SK-N-SH (cell line): ENCODE data around the gene LSM7. TPM values are rescaled to one million over a fixed set of nuclear protein-coding genes. Genes with fewer than 3 reads are reported as not detected.
A peak's percentile ranks its signal among the peaks of the same experiment; 100 is the strongest.

ENCODE experiments used
- CTCF ChIA-PET: fragments of 300-600, 350-600 bp; formaldehyde crosslinking; extraction: SDS; loops from one replicate; lab custom pipeline; 2021; lab: Yijun Ruan, JAX
- POLR2A ChIA-PET: fragments of 350-600 bp; sonication (Branson Sonifier 250); formaldehyde crosslinking; extraction: SDS; loops from one replicate; lab custom pipeline; 2020; ENCODE audit warnings: antibody characterized with exemption, inconsistent platforms; lab: Yijun Ruan, JAX
- DNase-seq: peaks from one replicate; pipeline ENCODE4 v3.0.0; 2012
- H2AFZ ChIP-seq: fragments of 200-600 bp; sonication (generic); 2 replicates; pipeline ENCODE4 v1.8.1; 2016; ENCODE audit warnings: antibody characterized with exemption, mild to moderate bottlenecking, low read depth
- H3F3A ChIP-seq: fragments of 200-600 bp; sonication (generic); replicated peaks from 2 replicates; pipeline ENCODE3; 2016; ENCODE audit warnings: antibody characterized with exemption, mild to moderate bottlenecking; ENCODE audit not compliant: insufficient read depth
- H3K27ac ChIP-seq, 2 experiments: fragments of 200-500 bp in 1 of 2; fragments of 200-600 bp in 1 of 2; sonication (Bioruptor generic) in 1 of 2; sonication (generic), shearing (Covaris generic) in 1 of 2; 2 replicates each; pipeline versions ENCODE4 v1.5.1 to v1.6.1; 2014 to 2016; ENCODE audit warnings: low read depth in 2 of 2, inconsistent platforms in 1 of 2, low read length in 1 of 2, mild to moderate bottlenecking in 1 of 2, mixed read lengths in 1 of 2
- H3K27me3 ChIP-seq: fragments of 200-600 bp; sonication (generic), shearing (Covaris generic); 2 replicates; pipeline ENCODE4 v1.6.1; 2016; ENCODE audit warnings: mixed run types; ENCODE audit not compliant: insufficient read depth
- H3K36me3 ChIP-seq, 2 experiments: fragments of 200-500 bp in 1 of 2; fragments of 200-600 bp in 1 of 2; sonication (Bioruptor generic) in 1 of 2; sonication (generic) in 1 of 2; replicated peaks in 1 of 2; 2 replicates each; pipeline versions ENCODE3 to v1.5.1; 2014 to 2016; ENCODE audit warnings: low read length in 1 of 2, mild to moderate bottlenecking in 1 of 2; ENCODE audit not compliant: insufficient read depth in 2 of 2, control insufficient read depth in 1 of 2
- H3K4me1 ChIP-seq, 2 experiments: fragments of 200-500 bp in 1 of 2; fragments of 200-600 bp in 1 of 2; sonication (Bioruptor generic) in 1 of 2; sonication (generic), shearing (Covaris generic) in 1 of 2; 2 replicates each; pipeline versions ENCODE4 v1.5.1 to v1.6.1; 2014 to 2016; ENCODE audit warnings: low read depth in 1 of 2, low read length in 1 of 2, mixed run types in 1 of 2; ENCODE audit not compliant: insufficient read depth in 2 of 2, control insufficient read depth in 1 of 2
- H3K4me2 ChIP-seq: fragments of 200-600 bp; sonication (generic), shearing (Covaris generic); 2 replicates; pipeline ENCODE4 v1.6.1; 2017; ENCODE audit warnings: mixed run types
- H3K4me3 ChIP-seq, 2 experiments: fragments of 200-500 bp in 1 of 2; fragments of 200-600 bp in 1 of 2; sonication (Bioruptor generic) in 1 of 2; sonication (generic), shearing (Covaris generic) in 1 of 2; 2 replicates each; pipeline versions ENCODE4 v1.5.1 to v1.8.1; 2014 to 2016; ENCODE audit warnings: low read depth in 2 of 2, inconsistent platforms in 1 of 2, low read length in 1 of 2, mild to moderate bottlenecking in 1 of 2, mixed read lengths in 1 of 2, moderate library complexity in 1 of 2
- H3K79me2 ChIP-seq: fragments of 200-600 bp; sonication (generic); 2 replicates; pipeline ENCODE4 v1.8.1; 2017; ENCODE audit warnings: mild to moderate bottlenecking; ENCODE audit not compliant: insufficient read depth
- H3K9ac ChIP-seq: fragments of 200-600 bp; sonication (generic); 2 replicates; pipeline ENCODE4 v1.6.1; 2017; ENCODE audit warnings: mixed run types
- H3K9me2 ChIP-seq: fragments of 200-600 bp; sonication (generic); 2 replicates; pipeline ENCODE4 v1.6.1; 2017; ENCODE audit warnings: mixed run types
- H3K9me3 ChIP-seq: fragments of 200-600 bp; sonication (generic); 2 replicates; pipeline ENCODE4 v1.6.1; 2017; ENCODE audit warnings: mixed run types, mild to moderate bottlenecking, moderate library complexity
- H4K20me1 ChIP-seq: fragments of 200-600 bp; sonication (generic); 2 replicates; pipeline ENCODE4 v1.6.1; 2017; ENCODE audit warnings: mild to moderate bottlenecking, mixed run types; ENCODE audit not compliant: insufficient read depth
- ELF1 ChIP-seq: IDR thresholded peaks from 2 replicates; pipeline ENCODE4 v1.4.0; 2012
- EP300 ChIP-seq, 2 experiments: IDR thresholded peaks; 2 replicates each; pipeline versions ENCODE4 v1.4.0 to v1.6.1; 2012; ENCODE audit warnings: borderline replicate concordance in 1 of 2, low read depth in 1 of 2, low read length in 1 of 2
- EZH2phosphoT487 ChIP-seq: fragments of 200-600 bp; sonication (generic); IDR thresholded peaks from 2 replicates; pipeline ENCODE4 v1.6.1; 2017; ENCODE audit warnings: low read depth, mixed run types, mild to moderate bottlenecking, antibody characterized with exemption, moderate library complexity, borderline replicate concordance
- FOXJ3 ChIP-seq: sonication (generic); formaldehyde crosslinking; IDR thresholded peaks from 2 replicates; pipeline ENCODE4 v1.5.1; 2020; ENCODE audit warnings: mild to moderate bottlenecking, missing genetic modification reagents
- FOXM1 ChIP-seq: IDR thresholded peaks from 2 replicates; pipeline ENCODE4 v1.4.0; 2012; ENCODE audit warnings: low read depth, mild to moderate bottlenecking
- JUND ChIP-seq: IDR thresholded peaks from 2 replicates; pipeline ENCODE4 v1.4.0; 2012
- MEF2A ChIP-seq: IDR thresholded peaks from 2 replicates; pipeline ENCODE4 v1.4.0; 2012; ENCODE audit warnings: low read depth, borderline replicate concordance
- MXI1 ChIP-seq: IDR thresholded peaks from 2 replicates; pipeline ENCODE4 v1.6.1; 2012; ENCODE audit warnings: mild to moderate bottlenecking, low read depth, low read length, improper control_type of control experiment
- POLR2AphosphoS5 ChIP-seq: IDR thresholded peaks from 2 replicates; pipeline ENCODE4 v1.6.1; 2012; ENCODE audit warnings: low read depth, low read length
- RFX5 ChIP-seq: IDR thresholded peaks from 2 replicates; pipeline ENCODE4 v1.6.1; 2012; ENCODE audit warnings: mild to moderate bottlenecking, improper control_type of control experiment, low read length
- SIN3A ChIP-seq: IDR thresholded peaks from 2 replicates; pipeline ENCODE4 v1.6.1; 2012; ENCODE audit warnings: low read depth, mild to moderate bottlenecking, low read length, moderate library complexity, borderline replicate concordance
- SMC3 ChIP-seq: IDR thresholded peaks from 2 replicates; pipeline ENCODE4 v1.6.1; 2012; ENCODE audit warnings: low read depth, low read length, improper control_type of control experiment
- YY1 ChIP-seq: IDR thresholded peaks from 2 replicates; pipeline ENCODE4 v1.4.0; 2012; ENCODE audit warnings: low read depth, mild to moderate bottlenecking
- WGBS: methylation state at CpG from one replicate; pipeline ENCODE4 v1.1.6; 2017; ENCODE audit warnings: low lambda C conversion rate; 5-methylcytosine and 5-hydroxymethylcytosine counted together
- polyA plus RNA-seq, 3 experiments: library from polyadenylated mRNA; depleted of rRNA; stranded (reverse); fragments of >200 nt; gene quantifications; 2 replicates each; pipeline ENCODE4 v1.2.3, GENCODE V29; 2012
- TF ChIP-seq, protein P1 (sequence below): IDR thresholded peaks from 2 replicates; pipeline ENCODE4 v1.4.0; 2012; ENCODE audit warnings: low read depth, borderline replicate concordance
- TF ChIP-seq, protein P2 (sequence below): fragments of 150-350 bp; IDR thresholded peaks from 2 replicates; pipeline ENCODE4 v1.6.1; 2016; ENCODE audit warnings: mild to moderate bottlenecking, low read depth, low read length
- TF ChIP-seq, protein P3 (sequence below): IDR thresholded peaks from 2 replicates; pipeline ENCODE4 v1.4.0; 2012; ENCODE audit warnings: low read depth
- TF ChIP-seq, protein P4 (sequence below): IDR thresholded peaks from 2 replicates; pipeline ENCODE4 v1.4.0; 2012; ENCODE audit warnings: low read depth, borderline replicate concordance
- TF ChIP-seq, protein P5 (sequence below): fragments of 200-600 bp; sonication (generic); IDR thresholded peaks from 2 replicates; pipeline ENCODE4 v1.6.1; 2017; ENCODE audit warnings: antibody characterized with exemption, mild to moderate bottlenecking, moderate library complexity

Gene LSM7
- polyA plus RNA-seq, 1 of the 3 experiments (the other 2 are of a cell fraction), result 1,193 TPM

DNA sequence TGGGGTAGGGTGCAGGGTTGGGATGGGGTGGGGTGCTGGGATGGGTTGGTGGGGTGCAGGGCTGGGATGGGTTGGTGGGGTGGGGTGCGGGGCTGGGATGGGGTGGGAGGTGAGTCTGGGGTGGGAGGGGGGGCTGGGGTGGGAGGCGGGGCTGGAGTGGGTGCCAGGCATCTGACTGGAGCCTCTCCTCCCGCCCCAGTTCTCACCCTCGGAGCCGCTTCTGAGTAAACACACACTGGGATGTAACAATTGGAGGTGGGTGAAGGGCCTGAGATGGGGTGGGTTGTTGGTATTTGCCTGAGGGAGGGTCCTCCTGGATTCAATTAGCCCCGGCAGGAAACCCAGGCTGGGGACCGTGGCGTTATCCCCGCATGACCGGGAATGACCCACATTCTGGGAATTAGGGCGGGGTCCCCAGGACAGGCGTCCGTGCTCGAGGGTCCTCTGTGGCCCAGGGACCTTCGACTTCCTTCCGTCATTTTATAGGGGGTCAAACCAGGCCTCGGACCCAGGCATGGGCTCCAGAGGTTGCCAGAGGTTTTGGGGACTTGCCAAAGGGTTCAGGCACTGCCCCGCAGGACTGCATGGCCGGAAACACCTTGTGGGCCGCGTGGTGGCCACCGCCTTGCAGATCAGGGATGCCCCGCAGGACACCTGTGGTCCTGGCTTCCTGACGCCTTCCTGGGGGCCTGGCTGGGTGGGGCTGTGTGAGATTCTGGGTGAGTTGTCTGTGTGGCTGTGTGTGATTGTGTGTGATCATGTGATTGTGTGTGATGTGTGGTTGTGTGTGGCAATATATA, 33.1 kb upstream of the LSM7 start:
- TF ChIP-seq FOXM1 (no peak), MXI1 (no peak), EZH2phosphoT487 (no peak), SIN3A (no peak), EP300 (IDR thresholded peaks at IDR 0.05; ENCODE audit: borderline replicate concordance in 1 of 2, low read depth in 1 of 2, low read length in 1 of 2) (no peak), POLR2AphosphoS5 (no peak)
- TF ChIP-seq, all 33 proteins: peak for 0
- ChIA-PET CTCF (no interaction called here), POLR2A (no interaction called here)
- H3K27me3 ChIP-seq, result peaks cover 21% of the 10 kb centered on the region
- no peak overlapping the region for H3K4me2 ChIP-seq
- no peak overlapping the region for H2AFZ ChIP-seq
- no peak overlapping the region for H3K9ac ChIP-seq
- WGBS, result 34% methylated on average over 16 of the region's 24 CpGs
- no peaks in the 10 kb centered on the region for H3F3A ChIP-seq
- H3K4me1 ChIP-seq, result no peaks in the 10 kb centered on the region
- no peaks in the 10 kb centered on the region for H3K36me3 ChIP-seq
- no peak overlapping the region for H3K4me3 ChIP-seq
- H3K27ac ChIP-seq, result no peak overlapping the region
- DNase-seq, result peak; percentile 66
- H3K79me2 ChIP-seq, result no peaks in the 10 kb centered on the region
- no peaks in the 10 kb centered on the region for H3K9me2 ChIP-seq
- no peaks in the 10 kb centered on the region for H3K9me3 ChIP-seq
- no peaks in the 10 kb centered on the region for H4K20me1 ChIP-seq

DNA sequence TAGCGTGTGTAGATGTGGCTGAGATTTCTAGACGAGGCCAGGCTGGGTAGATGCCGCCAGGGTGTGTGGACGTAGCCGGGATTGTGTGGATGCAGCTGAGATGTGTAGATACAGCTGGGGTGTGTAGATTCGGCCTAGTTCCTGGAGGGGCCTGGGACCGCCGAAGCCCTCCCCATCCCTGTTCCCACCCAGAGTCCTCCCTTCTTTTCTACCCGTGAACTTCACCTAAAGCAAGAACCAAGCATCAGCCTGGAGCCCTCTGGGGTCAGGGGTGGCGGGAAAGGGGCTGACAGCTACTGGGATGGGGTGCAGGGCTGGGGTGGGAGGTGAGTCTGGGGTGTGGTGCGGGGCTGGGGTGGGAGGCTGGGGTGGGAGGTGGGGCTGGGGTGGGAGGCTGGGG, 32.4 kb upstream of the LSM7 start:
- H3K4me1 ChIP-seq, result no peaks in the 10 kb centered on the region
- DNase-seq, result peak; percentile 46
- H3K9me3 ChIP-seq, result no peaks in the 10 kb centered on the region
- ChIA-PET CTCF (no interaction called here), POLR2A (no interaction called here)
- H3K27ac ChIP-seq, result no peak overlapping the region
- no peaks in the 10 kb centered on the region for H3K9me2 ChIP-seq
- H3K36me3 ChIP-seq, result no peaks in the 10 kb centered on the region
- 48% methylated on average over 11 of the region's 11 CpGs for WGBS
- H3K9ac ChIP-seq, result no peak overlapping the region
- peaks cover 21% of the 10 kb centered on the region for H3K27me3 ChIP-seq
- no peaks in the 10 kb centered on the region for H3F3A ChIP-seq
- no peaks in the 10 kb centered on the region for H4K20me1 ChIP-seq
- no peak overlapping the region for H2AFZ ChIP-seq
- TF ChIP-seq EZH2phosphoT487, result no peak
- no peak for TF ChIP-seq YY1
- TF ChIP-seq, protein P1, sequence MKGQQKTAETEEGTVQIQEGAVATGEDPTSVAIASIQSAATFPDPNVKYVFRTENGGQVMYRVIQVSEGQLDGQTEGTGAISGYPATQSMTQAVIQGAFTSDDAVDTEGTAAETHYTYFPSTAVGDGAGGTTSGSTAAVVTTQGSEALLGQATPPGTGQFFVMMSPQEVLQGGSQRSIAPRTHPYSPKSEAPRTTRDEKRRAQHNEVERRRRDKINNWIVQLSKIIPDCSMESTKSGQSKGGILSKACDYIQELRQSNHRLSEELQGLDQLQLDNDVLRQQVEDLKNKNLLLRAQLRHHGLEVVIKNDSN, result no peak
- no peak for TF ChIP-seq POLR2AphosphoS5
- TF ChIP-seq EP300 (IDR thresholded peaks at IDR 0.05; ENCODE audit: borderline replicate concordance in 1 of 2, low read depth in 1 of 2, low read length in 1 of 2), result no peak
- TF ChIP-seq SMC3, result no peak
- no peak for TF ChIP-seq SIN3A
- TF ChIP-seq, protein P2, sequence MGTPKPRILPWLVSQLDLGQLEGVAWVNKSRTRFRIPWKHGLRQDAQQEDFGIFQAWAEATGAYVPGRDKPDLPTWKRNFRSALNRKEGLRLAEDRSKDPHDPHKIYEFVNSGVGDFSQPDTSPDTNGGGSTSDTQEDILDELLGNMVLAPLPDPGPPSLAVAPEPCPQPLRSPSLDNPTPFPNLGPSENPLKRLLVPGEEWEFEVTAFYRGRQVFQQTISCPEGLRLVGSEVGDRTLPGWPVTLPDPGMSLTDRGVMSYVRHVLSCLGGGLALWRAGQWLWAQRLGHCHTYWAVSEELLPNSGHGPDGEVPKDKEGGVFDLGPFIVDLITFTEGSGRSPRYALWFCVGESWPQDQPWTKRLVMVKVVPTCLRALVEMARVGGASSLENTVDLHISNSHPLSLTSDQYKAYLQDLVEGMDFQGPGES, result no peak
- TF ChIP-seq ELF1, result no peak
- no peak for TF ChIP-seq RFX5
- TF ChIP-seq, protein P3, sequence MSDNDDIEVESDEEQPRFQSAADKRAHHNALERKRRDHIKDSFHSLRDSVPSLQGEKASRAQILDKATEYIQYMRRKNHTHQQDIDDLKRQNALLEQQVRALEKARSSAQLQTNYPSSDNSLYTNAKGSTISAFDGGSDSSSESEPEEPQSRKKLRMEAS, result no peak
- TF ChIP-seq JUND, result no peak
- TF ChIP-seq, protein P4, sequence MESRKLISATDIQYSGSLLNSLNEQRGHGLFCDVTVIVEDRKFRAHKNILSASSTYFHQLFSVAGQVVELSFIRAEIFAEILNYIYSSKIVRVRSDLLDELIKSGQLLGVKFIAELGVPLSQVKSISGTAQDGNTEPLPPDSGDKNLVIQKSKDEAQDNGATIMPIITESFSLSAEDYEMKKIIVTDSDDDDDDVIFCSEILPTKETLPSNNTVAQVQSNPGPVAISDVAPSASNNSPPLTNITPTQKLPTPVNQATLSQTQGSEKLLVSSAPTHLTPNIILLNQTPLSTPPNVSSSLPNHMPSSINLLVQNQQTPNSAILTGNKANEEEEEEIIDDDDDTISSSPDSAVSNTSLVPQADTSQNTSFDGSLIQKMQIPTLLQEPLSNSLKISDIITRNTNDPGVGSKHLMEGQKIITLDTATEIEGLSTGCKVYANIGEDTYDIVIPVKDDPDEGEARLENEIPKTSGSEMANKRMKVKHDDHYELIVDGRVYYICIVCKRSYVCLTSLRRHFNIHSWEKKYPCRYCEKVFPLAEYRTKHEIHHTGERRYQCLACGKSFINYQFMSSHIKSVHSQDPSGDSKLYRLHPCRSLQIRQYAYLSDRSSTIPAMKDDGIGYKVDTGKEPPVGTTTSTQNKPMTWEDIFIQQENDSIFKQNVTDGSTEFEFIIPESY, result no peak
- no peak for TF ChIP-seq MEF2A
- TF ChIP-seq FOXJ3, result no peak
- TF ChIP-seq, protein P5, sequence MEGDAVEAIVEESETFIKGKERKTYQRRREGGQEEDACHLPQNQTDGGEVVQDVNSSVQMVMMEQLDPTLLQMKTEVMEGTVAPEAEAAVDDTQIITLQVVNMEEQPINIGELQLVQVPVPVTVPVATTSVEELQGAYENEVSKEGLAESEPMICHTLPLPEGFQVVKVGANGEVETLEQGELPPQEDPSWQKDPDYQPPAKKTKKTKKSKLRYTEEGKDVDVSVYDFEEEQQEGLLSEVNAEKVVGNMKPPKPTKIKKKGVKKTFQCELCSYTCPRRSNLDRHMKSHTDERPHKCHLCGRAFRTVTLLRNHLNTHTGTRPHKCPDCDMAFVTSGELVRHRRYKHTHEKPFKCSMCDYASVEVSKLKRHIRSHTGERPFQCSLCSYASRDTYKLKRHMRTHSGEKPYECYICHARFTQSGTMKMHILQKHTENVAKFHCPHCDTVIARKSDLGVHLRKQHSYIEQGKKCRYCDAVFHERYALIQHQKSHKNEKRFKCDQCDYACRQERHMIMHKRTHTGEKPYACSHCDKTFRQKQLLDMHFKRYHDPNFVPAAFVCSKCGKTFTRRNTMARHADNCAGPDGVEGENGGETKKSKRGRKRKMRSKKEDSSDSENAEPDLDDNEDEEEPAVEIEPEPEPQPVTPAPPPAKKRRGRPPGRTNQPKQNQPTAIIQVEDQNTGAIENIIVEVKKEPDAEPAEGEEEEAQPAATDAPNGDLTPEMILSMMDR, result no peak
- no peak overlapping the region for H3K4me2 ChIP-seq
- H3K79me2 ChIP-seq, result no peaks in the 10 kb centered on the region
- no peak overlapping the region for H3K4me3 ChIP-seq
